Renal pelvis (tissue), 4 donors: ENCODE data around the gene MMP17. TPM values are rescaled to one million over a fixed set of nuclear protein-coding genes. Genes with fewer than 3 reads are reported as not detected.

Source experiments
- DNase-seq: peaks from one replicate; pipeline ENCODE4 v3.0.0-alpha.2; 2013
- polyA plus RNA-seq, 3 donors: library from polyadenylated mRNA; unstranded; fragments of 120-200 nt; gene quantifications; one replicate each; pipeline ENCODE4 v1.2.1, GENCODE V29; 2013; ENCODE audit not compliant: insufficient read length in 3 of 3

The MMP17 gene
- polyA plus RNA-seq, 3 donors: 0.81 to 1.6 (median 1.2) TPM

- no peak for DNase-seq
Observed at GRCh38 chr12:131829791-131830334, 1.7 kb downstream of the MMP17 start.

DNA sequence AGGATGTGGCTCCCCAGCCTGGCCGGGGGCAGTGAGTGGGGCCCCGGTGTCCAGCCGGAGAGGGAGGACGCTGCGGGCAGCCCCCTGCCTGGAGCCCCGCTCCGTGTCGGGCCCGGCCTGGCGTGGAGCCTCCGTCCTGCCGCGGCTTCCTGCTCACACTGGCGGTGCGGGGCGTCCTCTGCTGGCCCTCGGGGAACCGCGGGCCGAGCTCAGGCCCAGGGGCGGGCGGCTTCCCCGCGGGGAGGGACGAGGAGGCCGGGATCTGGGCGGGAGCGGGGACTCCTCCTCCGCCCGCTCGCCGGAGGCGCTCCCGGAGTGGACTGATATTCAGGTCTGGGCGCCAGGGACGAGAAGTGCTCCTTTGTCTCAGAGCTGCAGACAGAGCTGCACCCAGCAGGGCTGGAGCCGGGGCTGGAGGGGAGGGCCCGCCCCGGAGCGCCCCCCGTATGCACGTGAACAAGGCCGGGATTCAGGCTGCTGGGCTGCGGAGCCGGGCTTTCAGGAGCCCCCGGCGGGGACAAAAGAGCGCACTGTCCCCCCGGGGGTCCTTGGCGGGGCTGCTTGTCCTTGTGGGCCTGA, 2.2 kb downstream of the MMP17 start:
- DNase-seq: peak; percentile 53

DNA sequence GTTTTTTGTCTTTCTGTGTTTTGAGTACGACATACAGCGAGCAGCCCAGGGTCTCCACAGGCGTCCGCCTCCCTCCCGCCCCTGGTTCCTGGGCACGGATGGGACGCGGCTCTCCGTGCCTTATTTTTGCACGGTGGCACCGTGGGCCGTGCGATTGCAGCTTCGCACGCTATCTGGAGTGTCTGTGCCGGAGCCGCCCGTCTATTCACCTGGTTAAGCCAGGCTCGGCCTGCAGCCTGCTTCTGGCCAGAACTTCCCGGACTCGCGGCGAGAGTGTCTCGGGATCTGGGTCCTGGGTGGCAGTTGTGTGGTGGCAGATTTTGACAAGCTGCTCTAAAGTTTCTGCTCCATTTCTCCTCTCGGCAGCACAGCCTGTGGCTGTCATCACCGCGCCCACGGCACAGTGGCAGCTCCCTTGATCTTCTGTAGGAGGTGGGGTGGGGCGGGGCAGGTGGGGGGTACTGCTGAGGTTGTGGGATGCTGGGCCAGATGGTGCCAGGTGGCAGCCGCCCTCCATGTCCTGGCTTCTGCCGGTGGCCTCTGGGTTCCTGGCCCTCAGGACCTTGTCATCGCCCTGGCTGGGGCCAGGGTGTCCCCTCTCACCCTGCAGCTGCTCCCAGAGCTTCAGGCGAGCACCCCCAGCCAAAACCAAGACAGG, 2.9 kb downstream of the MMP17 start:
- no peak for DNase-seq

DNA sequence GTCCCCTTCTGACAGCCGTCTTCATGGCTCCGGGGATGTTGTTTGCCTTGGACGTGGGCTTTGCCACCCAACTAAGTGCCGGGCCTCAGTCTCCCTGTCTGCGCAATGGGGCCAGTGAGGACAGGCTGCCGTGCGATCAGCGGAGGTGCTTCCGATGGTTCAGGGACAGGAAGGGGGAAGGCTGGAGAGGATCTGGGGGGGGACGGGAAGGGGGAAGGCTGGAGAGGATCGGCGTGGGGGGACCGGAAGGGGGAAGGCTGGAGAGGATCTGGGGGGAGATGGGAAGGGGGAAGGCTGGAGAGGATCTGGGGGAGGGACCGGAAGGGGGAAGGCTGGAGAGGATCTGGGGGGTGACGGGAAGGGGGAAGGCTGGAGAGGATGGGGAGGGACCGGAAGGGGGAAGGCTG, 3.4 kb downstream of the MMP17 start:
- DNase-seq: no peak

DNA sequence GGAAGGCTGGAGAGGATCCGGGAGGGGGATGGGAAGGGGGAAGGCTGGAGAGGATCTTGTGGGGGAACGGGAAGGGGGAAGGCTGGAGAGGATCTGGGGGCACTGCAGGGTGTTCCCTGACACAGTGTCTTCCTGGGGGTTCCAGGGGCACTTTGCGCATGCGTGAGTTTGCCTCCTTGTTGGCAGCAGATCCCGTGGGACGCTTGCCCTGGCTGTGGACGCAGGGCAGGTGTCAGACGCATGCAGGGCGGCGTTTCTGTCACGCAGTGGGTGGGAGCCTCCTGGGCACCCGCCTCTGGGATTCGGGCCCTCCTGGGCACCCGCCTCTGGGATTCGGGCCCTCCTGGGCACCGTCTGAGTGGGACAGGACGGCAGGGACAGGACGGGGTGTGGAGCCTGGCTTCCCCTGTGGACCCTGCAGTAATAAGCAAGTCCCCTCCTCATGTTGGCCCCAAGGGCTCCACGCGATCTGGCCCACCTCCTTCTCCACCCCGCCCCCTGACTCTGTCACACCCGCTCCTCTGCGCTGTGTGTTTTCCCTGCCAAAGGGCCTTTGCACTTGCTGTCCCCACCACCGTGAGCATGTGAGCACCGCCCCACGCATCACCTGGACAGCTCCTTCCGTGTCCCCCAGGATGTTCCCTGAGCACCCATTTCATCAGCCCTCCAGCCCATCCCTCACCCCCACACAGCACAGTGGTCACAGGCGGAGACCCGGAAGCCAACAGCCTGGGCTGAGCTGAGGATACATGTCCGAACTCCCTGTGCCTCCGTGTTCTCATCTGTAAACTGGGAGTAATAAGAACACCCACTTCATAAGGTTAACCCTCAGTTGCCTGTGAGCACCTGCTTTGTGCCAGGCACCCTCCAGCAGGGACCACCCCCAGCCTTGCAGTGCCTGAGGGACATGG, 4.4 kb downstream of the MMP17 start:
- no peak for DNase-seq

DNA sequence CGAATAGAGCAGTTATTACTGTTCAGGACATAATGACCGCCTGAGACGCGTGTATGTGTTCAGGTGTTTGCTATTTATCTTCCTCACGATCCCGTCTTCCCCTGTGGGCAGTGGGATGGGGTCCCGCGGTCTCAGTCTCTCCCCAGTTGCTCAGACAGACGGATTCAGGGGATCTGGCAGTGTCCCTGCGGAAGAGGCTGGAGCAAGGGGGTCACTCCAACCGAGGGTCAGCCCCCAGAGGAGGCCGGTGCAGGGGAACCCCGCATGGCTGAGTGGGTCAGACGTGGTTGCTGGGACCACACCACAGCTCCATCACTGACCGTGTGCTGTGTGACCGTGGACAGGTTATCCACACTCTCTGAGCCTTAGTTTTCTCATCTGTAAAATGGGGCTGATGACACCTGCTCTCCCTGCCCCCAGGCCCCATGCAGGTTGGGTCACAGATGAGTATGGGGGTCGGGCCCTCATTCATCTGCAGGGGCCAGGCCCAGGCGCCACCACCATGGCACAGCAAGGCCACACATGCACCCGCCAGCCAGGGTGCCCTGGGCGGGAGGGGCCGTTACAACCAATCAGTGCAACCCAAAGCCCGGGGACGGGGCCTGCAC, 5.2 kb downstream of the MMP17 start:
- DNase-seq: no peak

DNA sequence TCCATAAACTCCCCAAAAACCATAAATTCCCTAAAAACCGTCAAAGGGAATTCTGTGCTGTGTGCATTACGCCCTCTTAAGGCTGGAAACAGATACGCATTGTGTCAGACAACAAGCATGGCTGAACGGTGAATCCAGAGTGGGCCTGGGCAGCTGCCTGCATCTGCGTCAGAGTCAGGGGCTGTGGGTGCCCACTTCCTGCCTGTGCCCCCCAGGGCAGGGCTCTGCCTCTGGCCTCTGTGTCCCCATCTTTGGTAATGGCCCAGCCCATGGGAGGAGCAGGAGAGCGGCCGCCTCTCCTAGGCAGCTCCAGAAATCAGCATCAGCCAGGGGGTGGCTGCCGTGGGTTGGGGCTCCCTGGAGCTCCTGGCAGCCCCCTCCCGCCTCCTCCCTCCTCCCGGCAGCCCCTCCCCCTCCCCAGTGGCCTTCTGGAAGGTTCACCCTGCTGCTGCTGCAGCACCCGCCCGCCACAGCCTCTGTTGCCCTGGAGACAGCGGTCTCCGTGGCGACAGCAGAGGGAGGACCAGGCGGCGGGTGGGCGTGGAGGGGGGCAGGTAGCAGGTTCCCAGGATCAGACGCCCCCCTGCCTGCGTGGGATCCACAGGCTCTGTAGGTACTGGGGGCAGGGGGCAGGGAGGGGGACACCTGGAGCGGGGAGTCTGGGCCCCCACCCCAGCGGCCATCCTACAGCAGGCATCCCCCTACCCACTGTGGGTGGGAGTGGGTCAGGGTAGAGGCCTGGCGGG, 5.9 kb downstream of the MMP17 start:
- DNase-seq: no peak

GRCh38 chr12:131834798-131835615, 6.8 kb downstream of the MMP17 start:
- no peak for DNase-seq

DNA sequence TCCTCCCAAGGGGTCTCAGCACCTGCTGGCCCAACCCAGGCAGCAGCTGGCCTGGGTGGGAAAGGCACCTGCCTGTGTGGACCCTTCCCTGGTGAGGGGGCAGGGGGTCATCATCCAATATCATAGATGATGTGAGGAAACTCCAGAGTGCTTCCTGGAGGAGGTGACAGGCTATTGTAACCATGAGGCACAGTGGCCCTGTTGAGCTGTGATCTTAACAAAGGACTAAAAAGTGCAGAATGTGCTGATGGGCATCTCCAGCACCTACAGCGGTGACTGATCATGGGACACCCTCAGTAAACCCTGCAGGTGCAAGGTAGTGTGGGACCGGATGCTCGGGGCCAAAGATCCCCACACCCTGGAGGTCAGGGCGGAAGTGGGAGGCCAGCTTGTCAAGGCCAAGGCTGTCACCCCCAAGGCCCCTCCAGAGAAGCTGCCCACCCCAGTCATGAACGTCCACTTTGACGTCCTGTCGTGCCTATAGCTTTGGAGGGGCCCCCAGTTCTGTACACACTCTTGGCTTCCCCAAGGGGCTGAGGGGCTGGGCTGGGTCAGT, 7.5 kb downstream of the MMP17 start:
- no peak for DNase-seq

DNA sequence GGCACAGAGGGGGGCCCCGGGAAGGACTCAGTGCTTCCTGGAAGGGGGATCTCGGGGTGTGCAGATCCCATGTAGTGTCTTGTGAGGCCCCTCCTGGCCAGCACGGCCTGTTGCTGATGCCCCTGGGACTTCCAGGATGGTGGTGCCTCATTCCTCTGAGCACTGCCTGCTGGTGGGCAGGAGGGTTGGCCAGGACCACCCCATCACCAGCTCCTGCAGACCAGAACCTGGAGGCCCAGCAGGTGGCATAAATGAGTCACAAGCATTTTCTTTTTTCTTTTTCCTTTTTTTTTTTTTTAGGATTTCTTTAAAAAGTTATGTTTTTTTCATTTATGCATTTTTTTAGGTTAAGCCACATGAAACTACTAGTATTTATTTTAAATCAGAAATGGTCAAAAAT, 8.0 kb downstream of the MMP17 start:
- DNase-seq: no peak

GRCh38 chr12:131836714-131837397, 8.7 kb downstream of the MMP17 start:
- DNase-seq: no peak

- no peak for DNase-seq
Observed at GRCh38 chr12:131840643-131841416, 12.6 kb downstream of the MMP17 start.

DNA sequence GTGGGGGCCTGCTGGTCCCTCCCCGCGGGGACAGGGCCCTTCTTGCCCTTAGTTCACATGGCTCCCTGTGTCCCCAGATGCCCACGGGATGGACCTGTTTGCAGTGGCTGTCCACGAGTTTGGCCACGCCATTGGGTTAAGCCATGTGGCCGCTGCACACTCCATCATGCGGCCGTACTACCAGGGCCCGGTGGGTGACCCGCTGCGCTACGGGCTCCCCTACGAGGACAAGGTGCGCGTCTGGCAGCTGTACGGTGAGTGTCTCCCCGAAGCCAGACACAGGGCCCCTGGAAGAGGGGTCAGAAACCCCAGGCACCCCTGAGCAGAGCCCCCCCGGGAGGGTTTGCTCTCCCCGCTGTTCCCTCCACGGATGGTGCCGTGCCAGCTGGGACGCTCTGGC, 13.4 kb downstream of the MMP17 start:
- DNase-seq: no peak

DNA sequence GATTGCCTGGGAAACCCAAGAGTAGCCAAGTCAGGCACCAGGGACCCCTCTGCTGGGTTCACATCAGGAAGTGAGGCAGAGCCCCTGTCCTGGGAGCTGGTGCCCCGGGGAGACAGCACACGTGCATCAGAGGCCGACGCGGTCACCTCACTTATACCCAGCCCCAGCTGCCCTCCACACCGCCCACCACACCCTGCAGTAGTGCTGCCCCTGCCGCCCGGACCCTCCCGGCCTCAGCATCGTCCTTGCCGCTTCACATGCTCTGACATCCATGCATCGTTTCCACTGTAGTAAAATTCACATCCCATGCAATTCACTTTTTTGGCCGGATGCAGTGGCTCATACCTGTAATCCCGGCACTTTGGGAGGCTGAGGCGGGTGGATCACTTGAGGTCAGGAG, 14.0 kb downstream of the MMP17 start:
- no peak for DNase-seq

GRCh38 chr12:131843527-131843926, 15.3 kb downstream of the MMP17 start:
- no peak for DNase-seq

GRCh38 chr12:131844140-131844539, 15.9 kb downstream of the MMP17 start:
- no peak for DNase-seq

- no peak for DNase-seq
Observed at GRCh38 chr12:131844656-131845055, 16.5 kb downstream of the MMP17 start.

- no peak for DNase-seq
Observed at GRCh38 chr12:131845121-131845520, 16.9 kb downstream of the MMP17 start.

GRCh38 chr12:131847456-131847855, 19.3 kb downstream of the MMP17 start:
- DNase-seq: no peak
